HEK293T (cell line): ENCODE data around the gene TPRG1.

Source experiments
- CTCF ChIA-PET: fragments of 350-600 bp; formaldehyde crosslinking; extraction: SDS; loops from one replicate; lab custom pipeline; 2021; ENCODE audit warnings: antibody characterized with exemption, inconsistent platforms; lab: Yijun Ruan, JAX
- POLR2A ChIA-PET: fragments of 350-600 bp; formaldehyde crosslinking; extraction: SDS; loops from one replicate; lab custom pipeline; 2020; ENCODE audit warnings: antibody characterized with exemption, inconsistent platforms; lab: Yijun Ruan, JAX
- DNase-seq: peaks from one replicate; pipeline ENCODE4 v3.0.0; 2012; ENCODE audit warnings: mixed read lengths; ENCODE audit errors: extremely low spot score
- ARNT ChIP-seq: fragments of 450-650 bp; IDR thresholded peaks from 2 replicates; pipeline ENCODE4 v1.6.1; 2017; ENCODE audit warnings: mild to moderate bottlenecking
- BHLHE40 ChIP-seq: fragments of 450-650 bp; IDR thresholded peaks from 2 replicates; pipeline ENCODE4 v1.6.1; 2016; ENCODE audit warnings: mild to moderate bottlenecking, moderate library complexity, borderline replicate concordance
- CTBP1 ChIP-seq: fragments of 450-650 bp; IDR thresholded peaks from 2 replicates; pipeline ENCODE4 v1.6.1; 2016; ENCODE audit warnings: borderline replicate concordance
- ELF4 ChIP-seq: fragments of 450-650 bp; IDR thresholded peaks from 2 replicates; pipeline ENCODE4 v1.6.1; 2017; ENCODE audit warnings: antibody characterized with exemption
- FOXA1 ChIP-seq: fragments of 450-650 bp; IDR thresholded peaks from 2 replicates; pipeline ENCODE4 v1.6.1; 2016; ENCODE audit warnings: mild to moderate bottlenecking
- FOXK2 ChIP-seq: fragments of 450-650 bp; IDR thresholded peaks from 2 replicates; pipeline ENCODE4 v1.6.1; 2016; ENCODE audit warnings: mild to moderate bottlenecking
- FOXM1 ChIP-seq: fragments of 450-650 bp; IDR thresholded peaks from 2 replicates; pipeline ENCODE4 v1.6.1; 2017; ENCODE audit warnings: mild to moderate bottlenecking, borderline replicate concordance
- HDGF ChIP-seq: fragments of 450-650 bp; IDR thresholded peaks from 2 replicates; pipeline ENCODE4 v1.6.1; 2017; ENCODE audit warnings: antibody characterized with exemption, borderline replicate concordance
- L3MBTL2 ChIP-seq: fragments of 450-650 bp; conservative IDR thresholded peaks from 2 replicates; pipeline ENCODE4 v1.6.1; 2016; ENCODE audit warnings: mild to moderate bottlenecking
- LEF1 ChIP-seq: fragments of 450-650 bp; IDR thresholded peaks from 2 replicates; pipeline ENCODE4 v1.6.1; 2017; ENCODE audit warnings: mild to moderate bottlenecking, borderline replicate concordance
- NFRKB ChIP-seq: fragments of 450-650 bp; IDR thresholded peaks from 2 replicates; pipeline ENCODE4 v1.6.1; 2016; ENCODE audit warnings: mild to moderate bottlenecking, moderate library complexity
- PKNOX1 ChIP-seq: fragments of 450-650 bp; IDR thresholded peaks from 2 replicates; pipeline ENCODE4 v1.6.1; 2016
- SP1 ChIP-seq: fragments of 450-650 bp; IDR thresholded peaks from 2 replicates; pipeline ENCODE4 v1.6.1; 2017
- SUZ12 ChIP-seq: fragments of 450-650 bp; IDR thresholded peaks from 2 replicates; pipeline ENCODE4 v1.6.1; 2016; ENCODE audit warnings: mild to moderate bottlenecking
- TARDBP ChIP-seq: fragments of 450-650 bp; IDR thresholded peaks from 2 replicates; pipeline ENCODE4 v1.6.1; 2016
- ZNF384 ChIP-seq: fragments of 450-650 bp; IDR thresholded peaks from 2 replicates; pipeline ENCODE4 v1.6.1; 2016

TPRG1 gene

GRCh38 chr3:189286916-189287315, 115.1 kb downstream of the TPRG1 start:
- ChIA-PET CTCF (no interaction called here), POLR2A (no interaction called here)
- no peak for TF ChIP-seq BHLHE40
- no peak for TF ChIP-seq ELF4
- no peak for TF ChIP-seq TARDBP
- TF ChIP-seq CTBP1, result no peak
- TF ChIP-seq LEF1, result no peak
- no peak for TF ChIP-seq FOXM1
- no peak for TF ChIP-seq NFRKB
- no peak for TF ChIP-seq L3MBTL2
- no peak for TF ChIP-seq SP1
- TF ChIP-seq ARNT, result no peak
- TF ChIP-seq HDGF, result no peak
- no peak for TF ChIP-seq ZNF384
- TF ChIP-seq PKNOX1, result no peak
- TF ChIP-seq FOXK2, result no peak
- no peak for TF ChIP-seq SUZ12
- DNase-seq, result no peak

- TF ChIP-seq ELF4, result no peak
- ChIA-PET POLR2A (no interaction called here), CTCF (interaction anchor here (1.1 kb wide), 1 partner anchor 16 kb away, joined by 3 read pairs; no protein-coding TSS in a partner anchor)
- no peak for DNase-seq
Measured at GRCh38 chr3:189288348-189289235, 116.8 kb downstream of the TPRG1 start.

- ChIA-PET POLR2A (no interaction called here), CTCF (no interaction called here)
- no peak for DNase-seq
- TF ChIP-seq ELF4, result no peak
- no peak for TF ChIP-seq CTBP1
- no peak for TF ChIP-seq L3MBTL2
- no peak for TF ChIP-seq HDGF
- no peak for TF ChIP-seq BHLHE40
- no peak for TF ChIP-seq FOXA1
- TF ChIP-seq LEF1, result no peak
- no peak for TF ChIP-seq ARNT
- no peak for TF ChIP-seq SP1
- no peak for TF ChIP-seq ZNF384
- no peak for TF ChIP-seq FOXK2
- TF ChIP-seq NFRKB, result no peak
- TF ChIP-seq SUZ12, result no peak
- no peak for TF ChIP-seq TARDBP
Measured at GRCh38 chr3:189289251-189289650, 117.5 kb downstream of the TPRG1 start.

- CTCF ChIA-PET, result interaction anchor here (0.6 kb wide), 1 partner anchor 1547 kb away, joined by 5 read pairs; no protein-coding TSS in a partner anchor
- POLR2A ChIA-PET, result no interaction called here
- DNase-seq, result no peak
- TF ChIP-seq ELF4 (no peak), ARNT (no peak), SUZ12 (no peak), FOXM1 (no peak), LEF1 (no peak), CTBP1 (no peak)
Measured at GRCh38 chr3:189292667-189293484, 121.1 kb downstream of the TPRG1 start.

GRCh38 chr3:189294649-189295048, 122.9 kb downstream of the TPRG1 start:
- ChIA-PET POLR2A (no interaction called here), CTCF (no interaction called here)
- TF ChIP-seq HDGF (no peak), SUZ12 (no peak), NFRKB (no peak), LEF1 (no peak), ZNF384 (no peak), FOXK2 (no peak), BHLHE40 (no peak), FOXA1 (no peak), CTBP1 (no peak), L3MBTL2 (no peak), PKNOX1 (no peak), ARNT (no peak), SP1 (no peak), TARDBP (no peak), ELF4 (no peak)
- no peak for DNase-seq

- no peak for TF ChIP-seq ARNT
- TF ChIP-seq FOXM1, result no peak
- TF ChIP-seq SUZ12, result no peak
- no peak for TF ChIP-seq CTBP1
- TF ChIP-seq FOXK2, result no peak
- no peak for TF ChIP-seq BHLHE40
- TF ChIP-seq HDGF, result no peak
- no peak for TF ChIP-seq FOXA1
- ChIA-PET CTCF (no interaction called here), POLR2A (no interaction called here)
- no peak for DNase-seq
Measured at GRCh38 chr3:189295089-189295488, 123.3 kb downstream of the TPRG1 start.

GRCh38 chr3:189297932-189298331, 126.2 kb downstream of the TPRG1 start:
- CTCF ChIA-PET, result no interaction called here
- TF ChIP-seq HDGF, result no peak
- TF ChIP-seq ELF4, result no peak
- TF ChIP-seq LEF1, result no peak
- no peak for TF ChIP-seq ZNF384
- DNase-seq, result no peak
- POLR2A ChIA-PET, result no interaction called here
